GM19372 (cell line): ENCODE data around the gene TRPV5.

ENCODE experiments used
- ATAC-seq: cut with Tn5 transposase; IDR thresholded peaks from one replicate; pipeline ENCODE4 v1.9.1; 2021; ENCODE audit warnings: mild to moderate bottlenecking, low read depth, moderate library complexity; ENCODE audit not compliant: unreplicated experiment

Gene TRPV5

GRCh38 chr7:142890874-142891485 lies 42.6 kb downstream of the TRPV5 start:
- no peak for ATAC-seq

- no peak for ATAC-seq
Measured at GRCh38 chr7:142889816-142890215, 43.7 kb downstream of the TRPV5 start.

GRCh38 chr7:142887282-142888015 lies 46.1 kb downstream of the TRPV5 start:
- no peak for ATAC-seq

GRCh38 chr7:142886866-142887265 lies 46.7 kb downstream of the TRPV5 start:
- ATAC-seq, result no peak

GRCh38 chr7:142885311-142886230 lies 48.0 kb downstream of the TRPV5 start, which contains the start of gene TRPV6:
TRPV6 (minus strand) TSS chr7:142885745.
- ATAC-seq, result no peak

- no peak for ATAC-seq
Measured at GRCh38 chr7:142884286-142884640, 49.3 kb downstream of the TRPV5 start.

- ATAC-seq, result no peak
Measured at GRCh38 chr7:142883571-142884285, 49.8 kb downstream of the TRPV5 start.

GRCh38 chr7:142883145-142883544 lies 50.4 kb downstream of the TRPV5 start:
- ATAC-seq, result no peak

GRCh38 chr7:142882338-142882678 lies 51.2 kb downstream of the TRPV5 start:
- no peak for ATAC-seq

GRCh38 chr7:142881586-142882337 lies 51.8 kb downstream of the TRPV5 start:
- ATAC-seq, result no peak

- peak; percentile 77 for ATAC-seq
Measured at GRCh38 chr7:142880876-142881505, 52.6 kb downstream of the TRPV5 start.

GRCh38 chr7:142879060-142879459 lies 54.5 kb downstream of the TRPV5 start:
- ATAC-seq, result no peak

- ATAC-seq, result no peak
Measured at GRCh38 chr7:142878315-142878714, 55.2 kb downstream of the TRPV5 start.

GRCh38 chr7:142876991-142877910 lies 56.3 kb downstream of the TRPV5 start:
- no peak for ATAC-seq

GRCh38 chr7:142876236-142876960 lies 57.1 kb downstream of the TRPV5 start:
- no peak for ATAC-seq

GRCh38 chr7:142875456-142875855 lies 58.1 kb downstream of the TRPV5 start:
- no peak for ATAC-seq

- ATAC-seq, result no peak
Measured at GRCh38 chr7:142874837-142875236, 58.7 kb downstream of the TRPV5 start.

GRCh38 chr7:142874409-142874808 lies 59.1 kb downstream of the TRPV5 start:
- no peak for ATAC-seq
